ENCODE data around the gene EML5. TPM values are rescaled to one million over a fixed set of nuclear protein-coding genes. Genes with fewer than 3 reads are reported as not detected.

Gene EML5
- total RNA-seq, 1 experiment from 2014 or later: 1.8 TPM

DNA sequence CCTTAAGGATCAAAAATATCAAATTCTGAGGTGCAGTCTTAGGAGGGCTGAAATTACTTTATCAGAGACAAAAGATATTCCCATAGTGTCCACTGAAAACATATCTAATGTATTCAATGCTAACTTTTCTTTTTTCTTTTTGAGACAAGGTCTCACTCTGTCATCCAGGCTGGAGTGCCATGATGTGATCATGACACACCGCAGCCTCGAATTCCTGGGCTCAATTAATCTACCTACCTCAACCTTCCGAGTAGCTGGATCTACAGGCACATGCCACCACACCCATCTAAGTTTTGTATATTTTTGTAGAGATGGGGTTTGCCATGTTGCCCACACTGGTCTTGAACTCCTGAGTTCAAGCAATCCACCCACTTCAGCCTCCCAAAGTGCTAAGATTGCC is 161.7 kb downstream of the EML5 start:
- no peaks in the 10 kb centered on the region for H3K9me3 ChIP-seq (ENCODE audit: control insufficient read depth in 1 of 2, insufficient read depth in 1 of 2, low read depth in 1 of 2, low read length in 2 of 2)
- no peak overlapping the region for H2AFZ ChIP-seq (ENCODE audit: low read depth, low read length, poor library complexity, severe bottlenecking)
- CTCF ChIA-PET: no interaction called here
- no peak for DNase-seq (ENCODE audit: low read depth, low spot score)
- no peaks in the 10 kb centered on the region for H3K9me2 ChIP-seq (ENCODE audit: insufficient read depth)
- no peak overlapping the region for H3K4me2 ChIP-seq (ENCODE audit: low read length)
- H3K27ac ChIP-seq (ENCODE audit: low read depth, low read length): no peak overlapping the region
- no peak for TF ChIP-seq FOSL1 (IDR thresholded peaks at IDR 0.05; ENCODE audit: low read depth)
- TF ChIP-seq SIN3A (IDR thresholded peaks at IDR 0.05; ENCODE audit: low read depth): no peak
- no peak for TF ChIP-seq EGR1 (IDR thresholded peaks at IDR 0.05; ENCODE audit: low read depth)
- H3K27me3 ChIP-seq (ENCODE audit: insufficient read depth, low read length): no peaks in the 10 kb centered on the region
- H3K4me1 ChIP-seq (ENCODE audit: control insufficient read depth in 1 of 2, insufficient read depth in 2 of 2, low read length in 2 of 2): no peaks in the 10 kb centered on the region
- no TSS peak for BruUV-seq (replicated peaks)
- H3K4me3 ChIP-seq (replicated peaks in 1 of 2; ENCODE audit: low read depth in 1 of 2, low read length in 2 of 2): no peak overlapping the region
- H3K36me3 ChIP-seq (ENCODE audit: control insufficient read depth in 1 of 2, insufficient read depth in 2 of 2, low read length in 2 of 2): no peaks in the 10 kb centered on the region
- RAD21 ChIA-PET (ENCODE audit: low non-redundant PET in 1 of 2, low total read pairs in 2 of 2, uncharacterized antibody in 2 of 2, unreplicated experiment in 2 of 2): no interaction called here
- intact Hi-C loops (cut with micrococcal nuclease): no loop called here
- ATAC-seq: no peak
- no peak overlapping the region for H3K9ac ChIP-seq (ENCODE audit: low read length)
- POLR2A ChIA-PET: no interaction called here
- H3K79me2 ChIP-seq (ENCODE audit: insufficient read depth, low read length): no peaks in the 10 kb centered on the region
- H4K20me1 ChIP-seq (ENCODE audit: insufficient read depth): no peaks in the 10 kb centered on the region

- no peak overlapping the region for H3K4me2 ChIP-seq (ENCODE audit: low read length)
- DNase-seq (ENCODE audit: low read depth, low spot score) (no peak), ATAC-seq (no peak)
- no TSS peak for BruUV-seq (replicated peaks)
- H3K9me3 ChIP-seq (ENCODE audit: control insufficient read depth in 1 of 2, insufficient read depth in 1 of 2, low read depth in 1 of 2, low read length in 2 of 2): no peaks in the 10 kb centered on the region
- no peak overlapping the region for H3K9ac ChIP-seq (ENCODE audit: low read length)
- H2AFZ ChIP-seq (ENCODE audit: low read depth, low read length, poor library complexity, severe bottlenecking): no peak overlapping the region
- H3K4me1 ChIP-seq (ENCODE audit: control insufficient read depth in 1 of 2, insufficient read depth in 2 of 2, low read length in 2 of 2): no peaks in the 10 kb centered on the region
- H3K27ac ChIP-seq (ENCODE audit: low read depth, low read length): no peak overlapping the region
- no peaks in the 10 kb centered on the region for H4K20me1 ChIP-seq (ENCODE audit: insufficient read depth)
- no peaks in the 10 kb centered on the region for H3K79me2 ChIP-seq (ENCODE audit: insufficient read depth, low read length)
- no peaks in the 10 kb centered on the region for H3K9me2 ChIP-seq (ENCODE audit: insufficient read depth)
- H3K36me3 ChIP-seq (ENCODE audit: control insufficient read depth in 1 of 2, insufficient read depth in 2 of 2, low read length in 2 of 2): no peaks in the 10 kb centered on the region
- no peaks in the 10 kb centered on the region for H3K27me3 ChIP-seq (ENCODE audit: insufficient read depth, low read length)
- H3K4me3 ChIP-seq (replicated peaks in 1 of 2; ENCODE audit: low read depth in 1 of 2, low read length in 2 of 2): no peak overlapping the region
- RAD21 ChIA-PET (ENCODE audit: low non-redundant PET in 1 of 2, low total read pairs in 2 of 2, uncharacterized antibody in 2 of 2, unreplicated experiment in 2 of 2): no interaction called here
- intact Hi-C loops (cut with micrococcal nuclease): no loop called here
- CTCF ChIA-PET: no interaction called here
- POLR2A ChIA-PET: no interaction called here
- TF ChIP-seq ZFX (IDR thresholded peaks at IDR 0.05): no peak
- TF ChIP-seq, protein P1, sequence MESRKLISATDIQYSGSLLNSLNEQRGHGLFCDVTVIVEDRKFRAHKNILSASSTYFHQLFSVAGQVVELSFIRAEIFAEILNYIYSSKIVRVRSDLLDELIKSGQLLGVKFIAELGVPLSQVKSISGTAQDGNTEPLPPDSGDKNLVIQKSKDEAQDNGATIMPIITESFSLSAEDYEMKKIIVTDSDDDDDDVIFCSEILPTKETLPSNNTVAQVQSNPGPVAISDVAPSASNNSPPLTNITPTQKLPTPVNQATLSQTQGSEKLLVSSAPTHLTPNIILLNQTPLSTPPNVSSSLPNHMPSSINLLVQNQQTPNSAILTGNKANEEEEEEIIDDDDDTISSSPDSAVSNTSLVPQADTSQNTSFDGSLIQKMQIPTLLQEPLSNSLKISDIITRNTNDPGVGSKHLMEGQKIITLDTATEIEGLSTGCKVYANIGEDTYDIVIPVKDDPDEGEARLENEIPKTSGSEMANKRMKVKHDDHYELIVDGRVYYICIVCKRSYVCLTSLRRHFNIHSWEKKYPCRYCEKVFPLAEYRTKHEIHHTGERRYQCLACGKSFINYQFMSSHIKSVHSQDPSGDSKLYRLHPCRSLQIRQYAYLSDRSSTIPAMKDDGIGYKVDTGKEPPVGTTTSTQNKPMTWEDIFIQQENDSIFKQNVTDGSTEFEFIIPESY (IDR thresholded peaks at IDR 0.05; ENCODE audit: extremely low read depth, insufficient replicate concordance, low read length): no peak
- no peak for TF ChIP-seq EZH2 (IDR thresholded peaks at IDR 0.05)
- TF ChIP-seq SP1 (IDR thresholded peaks at IDR 0.05; ENCODE audit: low read depth): no peak
- no peak for TF ChIP-seq MAX (IDR thresholded peaks at IDR 0.05)
- no peak for TF ChIP-seq POLR2AphosphoS5 (IDR thresholded peaks at IDR 0.05; ENCODE audit: low read depth, low read length)
- TF ChIP-seq CBX3 (IDR thresholded peaks at IDR 0.05; ENCODE audit: low read depth): no peak
- no peak for TF ChIP-seq TCF7L2 (IDR thresholded peaks at IDR 0.05; ENCODE audit: borderline replicate concordance, extremely low read depth, insufficient read depth, insufficient read length)
- TF ChIP-seq, protein P2, sequence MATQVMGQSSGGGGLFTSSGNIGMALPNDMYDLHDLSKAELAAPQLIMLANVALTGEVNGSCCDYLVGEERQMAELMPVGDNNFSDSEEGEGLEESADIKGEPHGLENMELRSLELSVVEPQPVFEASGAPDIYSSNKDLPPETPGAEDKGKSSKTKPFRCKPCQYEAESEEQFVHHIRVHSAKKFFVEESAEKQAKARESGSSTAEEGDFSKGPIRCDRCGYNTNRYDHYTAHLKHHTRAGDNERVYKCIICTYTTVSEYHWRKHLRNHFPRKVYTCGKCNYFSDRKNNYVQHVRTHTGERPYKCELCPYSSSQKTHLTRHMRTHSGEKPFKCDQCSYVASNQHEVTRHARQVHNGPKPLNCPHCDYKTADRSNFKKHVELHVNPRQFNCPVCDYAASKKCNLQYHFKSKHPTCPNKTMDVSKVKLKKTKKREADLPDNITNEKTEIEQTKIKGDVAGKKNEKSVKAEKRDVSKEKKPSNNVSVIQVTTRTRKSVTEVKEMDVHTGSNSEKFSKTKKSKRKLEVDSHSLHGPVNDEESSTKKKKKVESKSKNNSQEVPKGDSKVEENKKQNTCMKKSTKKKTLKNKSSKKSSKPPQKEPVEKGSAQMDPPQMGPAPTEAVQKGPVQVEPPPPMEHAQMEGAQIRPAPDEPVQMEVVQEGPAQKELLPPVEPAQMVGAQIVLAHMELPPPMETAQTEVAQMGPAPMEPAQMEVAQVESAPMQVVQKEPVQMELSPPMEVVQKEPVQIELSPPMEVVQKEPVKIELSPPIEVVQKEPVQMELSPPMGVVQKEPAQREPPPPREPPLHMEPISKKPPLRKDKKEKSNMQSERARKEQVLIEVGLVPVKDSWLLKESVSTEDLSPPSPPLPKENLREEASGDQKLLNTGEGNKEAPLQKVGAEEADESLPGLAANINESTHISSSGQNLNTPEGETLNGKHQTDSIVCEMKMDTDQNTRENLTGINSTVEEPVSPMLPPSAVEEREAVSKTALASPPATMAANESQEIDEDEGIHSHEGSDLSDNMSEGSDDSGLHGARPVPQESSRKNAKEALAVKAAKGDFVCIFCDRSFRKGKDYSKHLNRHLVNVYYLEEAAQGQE (IDR thresholded peaks at IDR 0.05; ENCODE audit: low read depth): no peak
- TF ChIP-seq FOSL1 (IDR thresholded peaks at IDR 0.05; ENCODE audit: low read depth): no peak
- no peak for TF ChIP-seq YY1 (IDR thresholded peaks at IDR 0.05; ENCODE audit: extremely low read depth, insufficient replicate concordance, low read depth, low read length)
- TF ChIP-seq, protein P3, sequence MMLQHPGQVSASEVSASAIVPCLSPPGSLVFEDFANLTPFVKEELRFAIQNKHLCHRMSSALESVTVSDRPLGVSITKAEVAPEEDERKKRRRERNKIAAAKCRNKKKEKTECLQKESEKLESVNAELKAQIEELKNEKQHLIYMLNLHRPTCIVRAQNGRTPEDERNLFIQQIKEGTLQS (IDR thresholded peaks at IDR 0.05): no peak
- TF ChIP-seq JUND (IDR thresholded peaks at IDR 0.05): no peak
- no peak for TF ChIP-seq ZNF274 (IDR thresholded peaks at IDR 0.05; ENCODE audit: low read depth, low read length)
- no peak for TF ChIP-seq EZH2phosphoT487 (IDR thresholded peaks at IDR 0.05; ENCODE audit: borderline replicate concordance)
- TF ChIP-seq SRF (IDR thresholded peaks at IDR 0.05; ENCODE audit: low read depth): no peak
These were observed 162.2 kb downstream of the EML5 start for GRCh38 chr14:88630565-88630964.
